Stimulated activated CD4-positive, alpha-beta T cell treated with anti-CD3 and anti-CD28 coated beads, Interleukin-1b, Interleukin-23, amount 100 ng/mL, for 4 hours (primary cell): ENCODE data around the gene FAM89A.
"Not testable (repeated sequence)": the region's sequence is repeated elsewhere in the genome, so short reads cannot be mapped to it uniquely, and the experiment has no call there.

Source experiments
- DNase-seq, 2 donors: peaks; one replicate each; pipeline ENCODE4 v3.0.0-alpha.2; 2020; ENCODE audit warnings: low read depth in 2 of 2

FAM89A gene

DNA sequence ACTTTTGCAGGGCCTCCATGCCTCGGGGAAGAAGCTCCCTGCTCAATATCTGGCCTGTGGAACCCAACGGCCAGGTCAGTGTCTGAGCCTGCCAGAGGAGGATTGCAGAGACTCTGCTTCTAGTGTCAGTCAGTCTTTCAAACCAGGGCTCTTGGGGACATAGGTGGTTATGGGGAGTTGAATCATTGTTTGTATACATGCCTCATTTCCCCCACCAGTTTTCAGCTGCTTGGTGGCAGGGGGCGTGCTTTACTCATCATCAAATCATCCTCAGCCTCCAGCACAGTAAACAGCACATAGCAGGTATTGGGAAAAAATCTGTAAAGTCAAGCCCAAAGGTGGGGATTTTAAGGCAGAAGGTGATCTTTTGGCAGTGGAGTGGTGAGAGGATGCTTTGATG is 17.4 kb upstream of the FAM89A start:
- DNase-seq: no peak

DNA sequence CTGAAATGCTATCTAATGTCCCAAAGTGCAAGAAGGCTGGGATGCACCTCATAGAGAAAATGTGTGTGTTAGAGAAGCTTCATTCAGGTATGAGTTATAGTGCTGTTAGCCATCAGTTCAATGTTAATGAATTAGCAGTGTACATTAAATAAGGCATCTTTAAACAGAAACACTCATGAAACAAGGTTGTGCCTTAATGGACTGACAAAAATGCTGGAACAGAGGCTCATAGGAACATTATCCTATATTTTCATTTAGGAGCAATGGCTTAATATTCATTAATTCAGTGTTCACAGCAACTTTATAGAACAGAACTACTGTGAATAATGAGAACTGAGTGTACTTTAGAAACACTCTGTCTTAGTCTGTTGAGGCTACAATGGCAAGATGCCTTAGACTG is 15.2 kb upstream of the FAM89A start:
- DNase-seq: no peak

DNA sequence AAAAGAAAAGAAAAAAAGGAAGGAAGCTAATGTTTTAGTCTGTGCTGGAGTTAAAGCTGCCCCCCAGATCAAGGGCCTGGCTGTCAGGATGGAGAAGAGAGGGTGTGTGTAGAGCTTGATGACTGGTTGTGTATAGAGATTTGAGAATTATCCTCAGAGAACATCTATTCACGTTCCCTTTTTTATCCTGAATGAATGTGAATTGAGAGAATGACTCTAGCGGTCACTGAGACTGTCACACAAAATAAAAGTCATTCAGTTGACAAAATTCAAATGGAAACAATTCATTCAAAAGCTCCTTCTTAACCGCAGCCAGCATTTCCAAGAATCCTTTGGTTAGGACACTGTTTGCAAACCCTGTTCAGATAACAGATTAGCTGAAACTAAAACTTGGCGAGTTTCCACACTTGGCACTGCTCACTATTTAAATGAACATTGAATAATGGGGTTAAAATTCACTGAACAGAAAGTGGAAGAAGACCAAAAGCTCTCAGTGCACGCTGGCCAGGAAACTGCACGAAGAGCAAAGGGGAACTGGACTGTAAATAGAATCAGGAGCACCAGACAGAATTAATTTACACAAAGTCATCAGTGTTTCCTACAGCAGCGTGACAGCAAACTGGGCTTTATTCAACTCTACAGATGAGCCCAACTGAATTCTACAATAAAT is 13.6 kb upstream of the FAM89A start:
- DNase-seq: no peak

DNA sequence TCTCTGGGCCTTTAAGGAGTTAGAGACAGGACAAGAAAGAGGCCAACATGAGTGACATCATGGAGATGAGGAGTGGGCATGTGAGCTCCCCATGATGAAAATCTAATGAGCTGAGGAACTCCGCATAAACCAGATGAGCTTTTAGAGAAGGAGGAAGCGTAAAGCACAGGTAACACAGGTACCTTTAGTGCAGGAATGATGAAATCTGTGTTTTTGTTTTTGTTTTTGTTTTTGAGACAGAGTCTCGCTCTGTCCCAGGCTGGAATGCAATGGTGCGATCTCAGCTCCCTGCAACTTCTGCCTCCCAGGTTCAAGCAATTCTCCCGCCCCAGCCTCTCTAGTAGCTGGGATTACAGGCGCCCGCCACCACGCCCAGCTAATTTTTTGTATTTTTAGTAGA is 12.7 kb upstream of the FAM89A start:
- DNase-seq: no peak

DNA sequence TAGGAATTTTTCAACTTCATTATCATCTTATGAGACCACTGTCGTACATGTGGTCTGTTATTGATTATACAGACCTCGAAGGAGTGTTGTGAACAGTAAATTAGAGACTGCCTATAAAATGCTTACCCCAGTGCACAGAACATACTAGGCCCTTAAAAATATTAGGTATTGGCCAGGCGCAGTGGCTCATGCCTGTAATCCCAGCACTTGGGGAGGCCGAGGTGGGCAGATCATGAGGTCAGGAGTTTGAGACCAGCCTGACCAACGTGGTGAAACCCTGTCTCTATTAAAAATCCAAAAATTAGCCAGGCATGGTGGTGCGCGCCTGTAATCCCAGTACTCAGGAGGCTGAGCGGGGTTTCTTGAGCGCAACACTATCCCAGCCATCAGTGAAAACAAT is 10.9 kb upstream of the FAM89A start:
- DNase-seq: not testable (repeated sequence)

DNA sequence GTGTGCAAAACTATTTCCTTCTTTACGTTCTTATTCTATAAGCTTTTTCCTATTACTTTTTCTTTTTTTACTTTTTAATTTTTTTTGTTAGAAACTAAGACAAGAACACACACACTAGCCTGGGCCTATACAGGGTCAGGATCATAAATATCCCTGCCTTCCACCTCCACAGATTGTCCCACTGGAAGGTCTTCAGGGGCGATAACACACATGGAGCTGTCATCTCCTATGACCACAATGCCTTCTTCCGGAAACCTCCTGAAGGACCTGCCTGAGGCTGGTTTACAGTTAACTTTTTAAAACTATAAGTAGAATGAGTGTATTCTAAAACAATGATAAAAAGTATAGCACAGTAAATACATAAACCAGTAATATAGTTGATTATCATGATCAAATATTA is 10.3 kb upstream of the FAM89A start:
- DNase-seq: no peak

DNA sequence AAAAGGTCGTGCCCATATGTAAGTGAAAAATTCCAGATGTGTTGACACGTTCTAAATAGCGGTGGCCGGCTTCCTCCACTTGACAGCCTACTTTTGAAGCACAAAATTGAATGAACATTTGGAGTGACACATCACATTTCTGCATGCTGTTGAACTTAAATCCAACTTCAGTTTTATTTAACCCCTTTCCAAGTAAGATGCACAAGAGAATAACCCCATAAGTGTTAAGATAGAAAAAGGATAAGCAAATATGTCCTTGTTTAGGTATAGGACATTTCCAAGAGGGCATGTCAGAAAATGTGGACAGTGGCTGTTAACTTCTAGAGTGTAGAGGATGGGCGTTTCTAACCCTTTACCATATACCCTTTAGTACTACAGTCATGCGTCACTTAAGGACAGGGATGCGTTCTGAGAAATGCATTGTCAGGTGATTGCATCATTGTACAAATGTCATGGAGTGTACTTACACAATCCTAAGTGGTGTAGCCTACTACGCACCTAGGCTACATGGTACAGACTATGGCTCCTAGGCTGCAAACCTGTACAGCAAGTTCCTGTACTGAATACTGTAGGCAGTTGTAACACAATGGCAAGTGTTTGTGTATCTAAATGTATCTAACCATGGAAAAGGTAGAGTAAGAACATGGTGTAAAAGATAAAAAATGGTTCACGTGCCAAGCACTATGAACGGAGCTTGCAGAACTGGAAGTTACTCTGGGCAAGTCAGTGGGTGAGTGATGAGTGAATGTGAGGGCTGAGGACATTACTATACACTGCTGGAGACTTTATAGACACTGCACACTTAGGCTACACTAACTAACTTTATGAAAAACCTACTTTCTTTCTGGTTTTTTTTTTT is 9.3 kb upstream of the FAM89A start:
- no peak for DNase-seq

DNA sequence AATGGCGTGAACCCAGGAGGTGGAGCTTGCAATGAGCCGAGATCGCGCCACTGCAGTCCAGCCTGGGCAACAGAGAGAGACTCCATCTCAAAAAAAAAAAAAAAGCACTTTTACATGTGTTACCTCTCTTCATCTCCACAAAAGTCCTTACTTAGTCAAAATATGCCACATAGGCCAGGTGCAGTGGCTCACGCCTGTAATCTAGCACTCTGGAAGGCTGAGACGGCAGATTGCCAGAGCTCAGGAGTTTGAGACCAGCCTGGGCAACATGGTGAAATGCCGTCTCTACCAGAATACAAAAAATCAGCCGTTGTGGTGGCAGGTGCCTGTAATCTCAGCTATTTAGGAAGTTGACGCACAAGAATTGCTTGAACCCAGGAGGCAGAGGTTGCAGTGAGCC is 8.4 kb upstream of the FAM89A start:
- DNase-seq: not testable (repeated sequence)

DNA sequence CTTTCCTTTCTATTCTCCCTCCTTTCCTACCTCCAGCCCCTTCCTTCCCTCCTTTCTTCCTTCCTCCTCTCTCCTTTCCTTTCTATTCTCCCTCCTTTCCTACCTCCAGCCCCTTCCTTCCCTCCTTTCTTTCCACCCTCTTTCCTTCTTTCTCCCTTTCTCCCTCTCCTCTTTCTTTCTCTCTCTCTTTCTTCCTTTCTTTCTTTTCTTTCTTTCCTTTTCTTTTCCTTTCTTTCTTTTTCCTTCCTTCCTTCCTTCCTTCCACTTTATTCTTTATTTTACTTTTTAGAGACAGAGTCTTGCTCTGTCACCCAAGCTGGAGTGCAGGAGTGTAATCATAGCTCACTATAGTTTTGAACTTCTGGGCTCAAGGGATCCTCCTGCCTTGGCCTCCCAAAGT is 7.5 kb upstream of the FAM89A start:
- DNase-seq: not testable (repeated sequence)

DNA sequence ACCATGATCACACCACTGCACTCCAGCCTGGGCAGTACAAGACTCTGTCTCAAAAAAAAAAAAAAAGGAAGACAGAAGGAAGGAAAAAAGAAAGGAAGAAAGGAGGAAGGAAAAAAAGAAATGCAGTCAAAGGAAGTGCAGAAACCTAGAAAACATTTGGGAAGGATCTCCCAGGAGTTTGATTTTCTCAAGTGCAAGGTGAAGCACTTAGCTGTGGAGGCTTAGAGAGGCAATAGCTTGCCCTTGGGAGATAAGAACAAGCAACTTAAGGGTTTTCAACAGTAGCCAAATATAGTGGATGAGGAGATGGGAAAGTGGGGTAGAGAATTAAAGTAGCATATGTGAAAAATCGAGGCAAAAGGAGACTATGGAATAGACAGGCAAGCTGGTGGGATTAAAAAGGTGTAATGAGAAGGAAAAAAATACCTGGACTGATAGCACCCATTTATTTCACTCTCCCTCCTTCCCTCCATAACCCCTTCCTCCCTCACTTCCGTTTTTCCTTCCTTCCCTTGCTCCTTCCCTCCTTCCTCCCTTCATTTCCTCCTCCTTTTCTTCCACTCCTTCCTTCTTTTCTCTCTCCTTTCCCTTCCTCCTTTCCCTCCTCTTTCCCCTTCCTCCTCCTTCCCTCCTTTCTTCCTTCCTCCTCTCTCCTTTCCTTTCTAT is 6.8 kb upstream of the FAM89A start:
- no peak for DNase-seq

DNA sequence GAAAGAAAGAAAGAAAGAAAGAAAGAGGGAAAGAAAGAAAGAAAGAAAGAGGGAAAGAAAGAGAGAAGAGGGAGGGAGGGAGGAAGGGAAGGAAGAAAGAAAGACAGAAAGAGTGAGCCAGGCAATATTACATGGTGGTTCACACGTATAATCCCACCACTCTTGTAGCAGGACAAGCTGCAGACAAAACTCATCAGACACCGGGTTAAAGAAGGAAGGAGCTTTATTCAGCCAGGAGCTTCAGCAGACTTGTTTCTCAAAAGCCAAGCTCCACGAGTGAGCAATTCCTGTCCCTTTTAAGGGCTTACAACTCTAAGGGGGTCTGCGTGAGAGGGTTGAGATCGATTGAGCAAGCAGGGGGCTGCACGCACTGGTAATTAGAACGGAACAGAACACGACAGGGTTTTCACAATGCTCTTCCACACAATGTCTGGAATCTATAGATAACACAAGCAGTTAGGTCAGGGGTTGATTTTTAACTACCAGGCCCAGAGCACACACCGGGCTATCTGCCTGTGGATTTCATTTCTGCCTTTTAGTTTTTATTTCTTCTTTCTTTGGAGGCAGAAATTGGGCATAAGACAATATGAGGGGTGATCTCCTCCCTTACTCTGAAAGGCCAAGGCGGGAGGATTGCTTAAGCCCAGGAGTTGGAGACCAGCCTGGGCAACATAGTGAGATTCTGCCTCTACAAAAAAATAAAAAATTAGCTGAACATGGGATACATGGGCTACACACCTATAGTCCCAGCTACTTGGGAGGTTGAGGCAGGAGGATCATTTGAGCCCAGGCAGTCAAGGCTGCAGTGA is 6.1 kb upstream of the FAM89A start:
- DNase-seq: not testable (repeated sequence)

DNA sequence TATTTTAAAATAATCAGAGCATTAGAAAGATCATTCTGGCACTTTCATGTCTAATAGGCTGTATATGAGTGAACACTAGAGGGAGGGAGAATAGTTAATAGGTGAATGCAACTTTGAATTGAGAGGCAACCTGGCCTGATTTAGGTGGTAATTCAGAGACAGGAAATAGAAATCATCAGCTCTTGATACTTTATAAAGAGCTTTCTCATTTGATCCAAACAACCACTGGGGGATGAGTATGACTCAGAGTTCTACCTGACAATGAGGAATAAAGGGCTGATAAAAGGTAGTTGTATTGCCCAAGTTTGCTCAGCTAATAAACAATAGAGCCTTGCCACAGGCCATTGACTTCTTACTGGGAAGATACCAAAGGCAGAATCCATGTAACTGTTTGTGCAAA is 5.2 kb upstream of the FAM89A start:
- no peak for DNase-seq

DNA sequence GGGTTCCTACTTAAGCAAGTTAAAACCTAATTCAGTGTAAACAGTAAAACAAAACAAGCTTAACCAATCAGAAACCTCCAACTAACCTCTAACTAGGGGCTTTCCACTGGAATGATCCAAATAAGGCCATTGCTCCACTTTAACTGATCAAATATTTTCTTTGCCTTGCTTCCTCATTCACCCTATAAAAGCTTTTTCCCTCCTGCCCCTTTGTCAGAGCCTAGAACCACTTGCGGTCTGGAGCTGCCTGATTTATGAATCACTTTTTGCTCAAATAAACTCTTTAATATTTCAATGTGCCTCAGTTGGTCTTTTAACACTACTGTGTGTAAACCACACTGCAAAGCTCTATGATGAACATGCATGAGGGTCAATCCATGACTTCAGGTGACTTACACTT is 4.5 kb upstream of the FAM89A start:
- DNase-seq: no peak

DNA sequence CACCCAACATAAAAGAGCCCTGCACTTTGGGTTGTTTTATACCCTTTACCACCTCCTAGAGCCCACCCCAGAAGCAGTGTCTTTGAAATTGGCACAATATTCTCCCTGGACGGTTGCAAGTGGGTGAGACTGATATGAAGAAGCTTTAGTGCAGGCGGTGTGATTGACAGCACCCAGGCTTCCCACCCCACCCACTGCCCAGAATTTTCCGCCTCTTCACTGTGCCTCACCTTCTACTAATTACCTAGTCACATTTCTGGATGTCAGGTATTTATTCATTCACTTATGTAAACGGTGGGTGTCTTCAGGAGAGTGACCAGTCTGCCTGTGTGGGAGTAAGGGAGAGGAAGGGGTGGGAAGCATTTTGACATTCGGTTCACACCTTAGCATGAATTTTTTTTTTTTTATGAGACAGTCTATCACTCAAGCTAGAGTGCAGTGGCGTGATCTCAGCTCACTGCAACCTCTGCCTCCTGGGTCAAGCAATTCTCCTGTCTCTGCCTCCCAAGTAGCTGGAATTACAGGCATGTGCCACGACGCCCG is 1.7 kb upstream of the FAM89A start:
- no peak for DNase-seq

DNA sequence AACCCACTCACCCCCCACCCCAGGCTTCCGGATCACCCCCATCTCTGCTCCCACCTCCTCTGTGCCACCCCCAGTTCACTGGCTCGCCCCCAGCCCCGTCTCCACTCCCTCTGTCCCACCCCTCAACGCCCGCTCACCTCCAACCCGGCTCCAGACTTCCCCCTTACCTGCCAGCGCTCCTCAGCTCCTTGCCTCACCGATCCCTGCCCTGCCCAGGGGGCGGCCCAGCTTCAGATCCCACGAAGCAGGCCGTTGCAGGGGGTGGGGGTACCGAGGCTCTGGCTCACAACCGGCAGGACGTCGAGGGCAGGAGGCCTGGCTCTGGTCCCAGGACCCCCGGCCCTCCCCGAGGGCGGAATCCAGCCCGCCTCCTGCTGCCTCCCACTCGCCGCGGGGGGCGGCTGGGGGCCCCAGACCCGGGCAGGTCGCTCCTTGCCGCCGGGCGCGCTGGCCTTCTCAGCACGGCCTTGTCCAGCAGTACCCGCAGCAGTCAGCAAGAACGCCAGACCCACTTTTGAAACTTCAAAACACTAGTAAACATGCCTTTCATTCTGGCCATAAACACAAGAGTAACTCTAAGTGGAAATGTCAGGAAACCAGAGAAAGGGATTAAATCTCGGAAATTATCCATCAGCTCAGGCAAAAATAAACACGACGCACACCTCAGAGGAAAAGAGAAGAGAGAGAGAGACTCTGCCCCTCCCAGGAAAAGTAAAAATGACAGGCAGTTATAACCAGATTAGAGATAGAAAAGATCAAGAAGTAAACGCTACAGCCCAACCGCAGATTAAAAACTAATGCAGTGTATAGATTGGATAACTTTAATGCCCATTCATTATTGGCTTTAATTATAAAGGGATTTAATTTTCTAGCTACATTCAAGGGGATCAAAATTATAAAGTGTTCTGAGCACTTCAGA is 1.0 kb upstream of the FAM89A start:
- peak in 1 of 2 donors; percentile 3 for DNase-seq

DNA sequence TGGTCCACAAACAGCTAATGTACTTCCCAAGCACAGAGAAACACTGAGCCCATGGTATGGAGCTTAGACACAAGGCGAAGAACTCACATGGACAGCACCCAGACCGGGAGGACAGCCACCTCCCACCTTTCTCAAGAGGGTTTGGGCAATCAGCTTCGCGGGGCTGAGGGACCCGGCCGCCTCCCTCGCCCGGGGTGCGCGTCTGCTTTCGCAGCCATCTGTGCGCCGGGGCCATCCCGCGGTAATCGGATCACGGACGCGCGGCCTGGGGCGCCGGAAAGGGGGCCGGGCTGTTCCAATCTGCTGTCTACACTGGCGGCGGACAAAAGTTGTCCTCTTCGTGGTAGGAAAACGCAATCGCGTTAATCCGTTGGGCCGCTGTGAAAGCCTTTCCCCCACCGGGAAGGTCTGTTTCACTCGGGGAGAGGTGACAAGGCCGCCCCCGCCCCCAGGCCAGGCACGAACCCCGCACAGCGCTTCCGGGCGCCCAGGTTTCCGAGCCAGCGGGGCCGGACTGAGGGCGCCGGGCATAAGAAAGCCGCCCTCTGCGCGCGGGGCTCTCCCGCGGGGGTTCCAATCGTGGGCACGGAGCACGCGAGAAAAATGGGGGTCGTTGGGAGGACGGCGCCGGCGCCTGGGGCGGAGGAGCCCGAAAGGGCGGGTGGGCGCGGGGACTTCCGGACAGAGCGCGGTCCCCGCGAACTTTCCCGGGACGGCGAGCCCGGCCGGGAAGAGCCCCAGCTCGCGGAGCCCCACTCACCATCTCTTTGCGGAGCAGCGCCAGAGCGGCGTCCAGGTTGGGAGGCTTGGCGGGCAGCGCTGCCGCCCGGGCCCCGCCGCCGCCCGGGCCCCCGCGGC is 664 bp downstream of the FAM89A start:
- DNase-seq: peak; percentile 25 to 33

DNA sequence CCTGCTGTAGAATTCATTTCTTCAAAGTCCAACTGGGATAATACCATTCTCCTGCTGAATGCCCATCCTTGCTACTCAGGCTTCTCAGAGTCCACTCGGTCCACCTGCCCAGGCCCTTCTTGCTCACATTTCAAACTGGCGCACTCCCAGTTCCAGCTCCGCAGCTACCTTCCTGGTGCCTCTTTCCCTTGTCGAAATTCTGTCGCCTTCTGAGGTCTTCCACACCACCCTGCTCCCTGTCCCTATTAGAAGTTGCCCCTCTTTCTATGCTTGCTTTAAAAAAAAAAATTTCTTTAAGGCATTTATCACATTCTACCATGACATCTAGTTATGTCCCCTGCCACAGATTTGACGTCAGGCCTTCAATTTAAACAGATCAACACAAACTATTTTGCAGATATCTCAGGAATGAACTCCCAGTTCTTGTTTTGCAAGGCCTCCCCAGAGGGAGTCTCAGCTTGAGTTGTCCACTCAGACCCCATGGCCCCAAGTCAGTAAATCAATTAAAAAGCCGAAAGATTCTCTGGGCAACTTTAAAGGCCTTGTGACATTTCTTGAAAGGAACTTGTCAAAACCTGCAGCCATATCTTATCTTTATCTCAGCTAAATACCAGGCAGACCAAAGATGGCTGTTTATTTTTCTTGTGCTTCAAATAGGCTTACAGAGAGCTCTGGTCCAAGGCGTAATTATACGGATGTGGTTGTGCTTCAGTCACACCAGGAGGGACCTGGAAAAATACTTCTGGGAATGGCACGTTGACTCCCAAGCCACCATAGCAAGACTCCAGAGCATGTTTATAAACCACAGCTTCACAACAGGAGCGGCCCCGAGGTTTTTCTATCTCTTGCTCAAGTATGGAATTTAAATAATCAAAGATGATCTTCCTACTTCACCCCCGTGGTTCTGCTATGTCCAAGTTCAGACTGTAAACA is 2.2 kb downstream of the FAM89A start:
- DNase-seq: no peak

DNA sequence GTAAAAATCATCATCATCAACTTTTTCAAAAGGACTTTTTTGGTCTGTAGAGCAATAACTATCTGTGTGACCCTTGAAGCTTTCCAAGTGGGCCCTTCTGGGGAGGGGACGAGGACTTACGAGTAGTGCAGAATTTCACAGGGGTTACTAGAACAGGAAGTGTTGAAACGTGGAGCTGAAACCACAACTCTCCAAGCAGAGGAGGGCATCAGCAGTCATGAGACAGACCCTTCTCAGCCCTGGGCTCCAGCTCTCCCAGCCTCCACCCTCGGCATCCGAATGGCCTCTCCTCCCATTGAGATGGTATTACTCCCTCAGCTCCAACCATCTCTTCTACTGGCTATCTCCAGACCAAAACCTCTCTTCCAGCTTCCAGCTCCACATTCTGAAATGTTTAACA is 3.6 kb downstream of the FAM89A start:
- DNase-seq: no peak

DNA sequence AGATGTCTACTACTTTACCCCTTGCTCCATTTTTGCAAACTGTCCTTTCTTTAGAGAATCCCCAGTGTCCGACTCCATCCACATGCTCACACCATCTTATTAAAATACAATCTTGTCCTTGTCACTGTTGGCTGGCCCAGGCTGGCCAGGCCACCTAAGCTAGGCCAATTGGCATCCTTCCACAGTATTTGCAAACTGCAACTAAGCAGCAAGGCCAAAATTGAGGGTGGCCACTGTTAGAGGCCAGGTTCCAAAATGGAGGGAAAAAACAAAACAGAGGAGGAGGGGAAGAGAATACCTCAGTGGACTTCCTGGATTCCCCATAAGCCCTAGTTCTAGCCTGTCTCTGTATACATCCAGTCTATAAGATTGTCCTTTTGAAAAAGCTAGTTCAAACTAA is 4.3 kb downstream of the FAM89A start:
- no peak for DNase-seq
